Activated CD4-positive, alpha-beta memory T cell treated with anti-CD3 and anti-CD28 coated beads for 36 hours (primary cell): ENCODE results near the gene DLGAP1. TPM values are rescaled to one million over a fixed set of nuclear protein-coding genes. Genes with fewer than 3 reads are reported as not detected.

Source experiments
- CTCF ChIA-PET: fragments of 350-600 bp; sonication (Branson Sonifier 250); formaldehyde crosslinking; loops from one replicate; lab custom pipeline; 2021; ENCODE audit warnings: antibody characterized with exemption, inconsistent platforms; lab: Charles Lee
- POLR2A ChIA-PET: fragments of 350-600 bp; sonication (Branson Sonifier 250); formaldehyde crosslinking; loops from one replicate; lab custom pipeline; 2021; ENCODE audit warnings: antibody characterized with exemption; lab: Charles Lee
- DNase-seq: peaks from one replicate; pipeline ENCODE4 v3.0.0-alpha.2; 2020
- H3K27ac Mint-ChIP-seq: one replicate; pipeline ENCODE4 v1.8.0; 2021; ENCODE audit warnings: mixed read lengths
- H3K27me3 Mint-ChIP-seq: one replicate; pipeline ENCODE4 v1.8.0; 2021; ENCODE audit warnings: mixed read lengths
- H3K36me3 Mint-ChIP-seq: one replicate; pipeline ENCODE4 v1.8.0; 2021; ENCODE audit warnings: mixed read lengths
- H3K4me1 Mint-ChIP-seq: one replicate; pipeline ENCODE4 v1.8.0; 2021; ENCODE audit warnings: low read depth, mixed read lengths
- H3K4me3 Mint-ChIP-seq: one replicate; pipeline ENCODE4 v1.8.0; 2021; ENCODE audit warnings: mild to moderate bottlenecking, mixed read lengths
- H3K9me3 Mint-ChIP-seq: one replicate; pipeline ENCODE4 v1.8.0; 2021; ENCODE audit warnings: mixed read lengths
- intact Hi-C: fragments of 100-400 bp; cut with micrococcal nuclease; formaldehyde crosslinking; loops from one replicate; pipeline ENCODE4 v1.15.1; 2023
- total RNA-seq, 2 experiments: library from RNA; stranded (reverse); gene quantifications; one replicate each; pipeline ENCODE4 v1.2.3, GENCODE V29; 2021

The DLGAP1 gene
- total RNA-seq, 2 experiments from 2014 or later = 0.45 to 1.0 TPM

GRCh38 chr18:3878401-3878800 lies 576.7 kb downstream of the DLGAP1 start:
- H3K4me3 Mint-ChIP-seq = no peak overlapping the region
- POLR2A ChIA-PET = no interaction called here
- intact Hi-C loops = no loop called here
- no peak for DNase-seq
- H3K27ac Mint-ChIP-seq = no peak overlapping the region
- CTCF ChIA-PET = interaction anchor here (1.3 kb wide), 1 partner anchor 9 kb away, joined by 3 read pairs; no protein-coding TSS in a partner anchor
- no peaks in the 10 kb centered on the region for H3K36me3 Mint-ChIP-seq
- H3K27me3 Mint-ChIP-seq = peaks cover 6% of the 10 kb centered on the region
- no peaks in the 10 kb centered on the region for H3K9me3 Mint-ChIP-seq
- H3K4me1 Mint-ChIP-seq = no peaks in the 10 kb centered on the region

GRCh38 chr18:3877678-3878077 lies 577.4 kb downstream of the DLGAP1 start:
- no peak overlapping the region for H3K4me3 Mint-ChIP-seq
- H3K27ac Mint-ChIP-seq = no peak overlapping the region
- DNase-seq = no peak
- intact Hi-C loops = no loop called here
- CTCF ChIA-PET = interaction anchor here (0.7 to 1.3 kb wide), 2 partner anchors 8 to 106 kb away, joined by 3 read pairs; no protein-coding TSS in a partner anchor
- H3K9me3 Mint-ChIP-seq = no peaks in the 10 kb centered on the region
- H3K4me1 Mint-ChIP-seq = no peaks in the 10 kb centered on the region
- no peaks in the 10 kb centered on the region for H3K36me3 Mint-ChIP-seq
- POLR2A ChIA-PET = no interaction called here
- H3K27me3 Mint-ChIP-seq = peaks cover 6% of the 10 kb centered on the region

- ChIA-PET POLR2A (no interaction called here), CTCF (interaction anchor here (1.0 kb wide), 1 partner anchor 105 kb away, joined by 3 read pairs; no protein-coding TSS in a partner anchor)
- Mint-ChIP-seq H3K9me3 (no peaks in the 10 kb centered on the region), H3K4me3 (no peak overlapping the region), H3K27ac (no peak overlapping the region), H3K36me3 (no peaks in the 10 kb centered on the region), H3K4me1 (no peaks in the 10 kb centered on the region), H3K27me3 (peaks cover 6% of the 10 kb centered on the region)
- intact Hi-C loops = no loop called here
- no peak for DNase-seq
These were observed 579.1 kb downstream of the DLGAP1 start for GRCh38 chr18:3875961-3876360.

- no peaks in the 10 kb centered on the region for H3K4me1 Mint-ChIP-seq
- no peak overlapping the region for H3K27ac Mint-ChIP-seq
- ChIA-PET POLR2A (no interaction called here), CTCF (interaction anchor here (1.0 kb wide), 1 partner anchor 105 kb away, joined by 3 read pairs; no protein-coding TSS in a partner anchor)
- no peak for DNase-seq
- intact Hi-C loops = no loop called here
- no peaks in the 10 kb centered on the region for H3K9me3 Mint-ChIP-seq
- H3K27me3 Mint-ChIP-seq = peaks cover 6% of the 10 kb centered on the region
- no peak overlapping the region for H3K4me3 Mint-ChIP-seq
- no peaks in the 10 kb centered on the region for H3K36me3 Mint-ChIP-seq
These were observed 579.7 kb downstream of the DLGAP1 start for GRCh38 chr18:3875376-3875775.

- intact Hi-C loops = loop anchor here (5.0 kb wide), 1 partner anchor 102 kb away; no protein-coding TSS in a partner anchor
- Mint-ChIP-seq H3K4me3 (no peak overlapping the region), H3K9me3 (no peaks in the 10 kb centered on the region), H3K36me3 (no peaks in the 10 kb centered on the region), H3K27ac (no peak overlapping the region), H3K4me1 (no peaks in the 10 kb centered on the region), H3K27me3 (peaks cover 6% of the 10 kb centered on the region)
- ChIA-PET CTCF (no interaction called here), POLR2A (no interaction called here)
- no peak for DNase-seq
These were observed 580.5 kb downstream of the DLGAP1 start for GRCh38 chr18:3874581-3874980.

GRCh38 chr18:3874125-3874524 lies 581.0 kb downstream of the DLGAP1 start:
- Mint-ChIP-seq H3K9me3 (no peaks in the 10 kb centered on the region), H3K27ac (no peak overlapping the region), H3K4me3 (no peak overlapping the region), H3K36me3 (no peaks in the 10 kb centered on the region), H3K27me3 (peaks cover 6% of the 10 kb centered on the region), H3K4me1 (no peaks in the 10 kb centered on the region)
- POLR2A ChIA-PET = no interaction called here
- intact Hi-C loops = loop anchor here (5.0 kb wide), 1 partner anchor 102 kb away; no protein-coding TSS in a partner anchor
- CTCF ChIA-PET = no interaction called here
- no peak for DNase-seq

- ChIA-PET POLR2A (no interaction called here), CTCF (no interaction called here)
- no peaks in the 10 kb centered on the region for H3K4me1 Mint-ChIP-seq
These were observed 581.4 kb downstream of the DLGAP1 start for GRCh38 chr18:3873698-3874097.

GRCh38 chr18:3873211-3873610 lies 581.9 kb downstream of the DLGAP1 start:
- no peak overlapping the region for H3K4me3 Mint-ChIP-seq
- ChIA-PET POLR2A (no interaction called here), CTCF (no interaction called here)
- H3K9me3 Mint-ChIP-seq = no peaks in the 10 kb centered on the region
- H3K27ac Mint-ChIP-seq = no peak overlapping the region
- H3K4me1 Mint-ChIP-seq = no peaks in the 10 kb centered on the region
- no peaks in the 10 kb centered on the region for H3K36me3 Mint-ChIP-seq
- H3K27me3 Mint-ChIP-seq = peaks cover 4% of the 10 kb centered on the region
- intact Hi-C loops = loop anchor here (5.0 kb wide), 1 partner anchor 101 kb away; no protein-coding TSS in a partner anchor
- DNase-seq = no peak

More at GRCh38 chr18:3873698-3874097, 581.4 kb downstream of the DLGAP1 start:
- H3K36me3 Mint-ChIP-seq = no peaks in the 10 kb centered on the region
- H3K27ac Mint-ChIP-seq = no peak overlapping the region
- intact Hi-C loops = loop anchor here (5.0 kb wide), 1 partner anchor 101 kb away; no protein-coding TSS in a partner anchor
- H3K9me3 Mint-ChIP-seq = no peaks in the 10 kb centered on the region
- peaks cover 4% of the 10 kb centered on the region for H3K27me3 Mint-ChIP-seq
- H3K4me3 Mint-ChIP-seq = no peak overlapping the region
- no peak for DNase-seq

GRCh38 chr18:3872641-3873040 lies 582.5 kb downstream of the DLGAP1 start:
- CTCF ChIA-PET = no interaction called here

GRCh38 chr18:3871687-3872086 lies 583.4 kb downstream of the DLGAP1 start:
- no peak for DNase-seq
- no peak overlapping the region for H3K27ac Mint-ChIP-seq
- POLR2A ChIA-PET = no interaction called here
- peaks cover 4% of the 10 kb centered on the region for H3K27me3 Mint-ChIP-seq
- H3K4me3 Mint-ChIP-seq = no peak overlapping the region
- no peaks in the 10 kb centered on the region for H3K4me1 Mint-ChIP-seq
- CTCF ChIA-PET = no interaction called here
- intact Hi-C loops = loop anchor here (5.0 kb wide), 1 partner anchor 99 kb away; no protein-coding TSS in a partner anchor
- H3K9me3 Mint-ChIP-seq = no peaks in the 10 kb centered on the region
- H3K36me3 Mint-ChIP-seq = no peaks in the 10 kb centered on the region

More at GRCh38 chr18:3872641-3873040, 582.5 kb downstream of the DLGAP1 start:
- H3K4me3 Mint-ChIP-seq = no peak overlapping the region
- H3K27ac Mint-ChIP-seq = no peak overlapping the region
- intact Hi-C loops = loop anchor here (5.0 kb wide), 1 partner anchor 100 kb away; no protein-coding TSS in a partner anchor
- H3K9me3 Mint-ChIP-seq = no peaks in the 10 kb centered on the region
- peaks cover 4% of the 10 kb centered on the region for H3K27me3 Mint-ChIP-seq
- no peaks in the 10 kb centered on the region for H3K36me3 Mint-ChIP-seq
- POLR2A ChIA-PET = no interaction called here
- no peaks in the 10 kb centered on the region for H3K4me1 Mint-ChIP-seq
- DNase-seq = no peak

GRCh38 chr18:3870914-3871313 lies 584.2 kb downstream of the DLGAP1 start:
- H3K27ac Mint-ChIP-seq = no peak overlapping the region
- POLR2A ChIA-PET = no interaction called here
- peaks cover 4% of the 10 kb centered on the region for H3K27me3 Mint-ChIP-seq
- no peak for DNase-seq
- no peak overlapping the region for H3K4me3 Mint-ChIP-seq
- no peaks in the 10 kb centered on the region for H3K36me3 Mint-ChIP-seq
- no peaks in the 10 kb centered on the region for H3K4me1 Mint-ChIP-seq
- intact Hi-C loops = loop anchor here (5.0 kb wide), 1 partner anchor 99 kb away; no protein-coding TSS in a partner anchor
- CTCF ChIA-PET = interaction anchor here (1.4 to 3.6 kb wide), 2 partner anchors 100 to 166 kb away, joined by 5 to 39 read pairs; no protein-coding TSS in a partner anchor
- H3K9me3 Mint-ChIP-seq = no peaks in the 10 kb centered on the region

- ChIA-PET CTCF (interaction anchor here (0.8 to 3.6 kb wide), 8 partner anchors 8 to 610 kb away, joined by 3 to 39 read pairs (median 4); no protein-coding TSS in a partner anchor), POLR2A (no interaction called here)
- H3K9me3 Mint-ChIP-seq = no peaks in the 10 kb centered on the region
- intact Hi-C loops = loop anchor here (5.0 kb wide), 1 partner anchor 98 kb away; no protein-coding TSS in a partner anchor
- no peaks in the 10 kb centered on the region for H3K4me1 Mint-ChIP-seq
- DNase-seq = no peak
- H3K36me3 Mint-ChIP-seq = no peaks in the 10 kb centered on the region
- H3K4me3 Mint-ChIP-seq = no peak overlapping the region
- no peak overlapping the region for H3K27ac Mint-ChIP-seq
- peaks cover 4% of the 10 kb centered on the region for H3K27me3 Mint-ChIP-seq
These were observed 585.3 kb downstream of the DLGAP1 start for GRCh38 chr18:3869848-3870247.
